HepG2 (cell line): Measurements from ENCODE around the gene HIF3A.

ENCODE experiments used
- CHCHD3 ChIP-seq: sonication (generic); formaldehyde crosslinking; IDR thresholded peaks from 2 replicates; pipeline ENCODE4 v1.8.0; 2022; ENCODE audit warnings: mild to moderate bottlenecking, missing genetic modification reagents, moderate library complexity
- CREM ChIP-seq, 2 experiments: sonication (generic) in 1 of 2; formaldehyde crosslinking in 1 of 2; IDR thresholded peaks; 2 replicates each; pipeline versions ENCODE4 v1.4.0 to v1.6.1; 2016 to 2020; ENCODE audit warnings: antibody characterized with exemption in 1 of 2, mild to moderate bottlenecking in 1 of 2, missing genetic modification reagents in 1 of 2
- NR2C2 ChIP-seq: sonication (generic); formaldehyde crosslinking; IDR thresholded peaks from 2 replicates; pipeline ENCODE4 v1.4.0; 2020; ENCODE audit warnings: missing genetic modification reagents, mild to moderate bottlenecking, moderate library complexity, borderline replicate concordance
- POLR2A ChIP-seq, 2 experiments: IDR thresholded peaks; 2 replicates each; pipeline ENCODE4 v1.6.1; 2011; ENCODE audit warnings: low read depth in 2 of 2, low read length in 2 of 2, mild to moderate bottlenecking in 1 of 2, moderate library complexity in 1 of 2; ENCODE audit not compliant: insufficient read depth in 1 of 2
- RXRA ChIP-seq: sonication (generic); formaldehyde crosslinking; IDR thresholded peaks from 2 replicates; pipeline ENCODE4 v1.5.1; 2020; ENCODE audit warnings: missing genetic modification reagents
- USF2 ChIP-seq, 2 experiments: sonication (generic) in 1 of 2; formaldehyde crosslinking in 1 of 2; IDR thresholded peaks; 2 replicates each; pipeline versions ENCODE4 v1.5.1 to v1.6.1; 2011 to 2020; ENCODE audit warnings: borderline replicate concordance in 1 of 2, low read depth in 1 of 2, low read length in 1 of 2, mild to moderate bottlenecking in 1 of 2, missing genetic modification reagents in 1 of 2, moderate library complexity in 1 of 2

DNA sequence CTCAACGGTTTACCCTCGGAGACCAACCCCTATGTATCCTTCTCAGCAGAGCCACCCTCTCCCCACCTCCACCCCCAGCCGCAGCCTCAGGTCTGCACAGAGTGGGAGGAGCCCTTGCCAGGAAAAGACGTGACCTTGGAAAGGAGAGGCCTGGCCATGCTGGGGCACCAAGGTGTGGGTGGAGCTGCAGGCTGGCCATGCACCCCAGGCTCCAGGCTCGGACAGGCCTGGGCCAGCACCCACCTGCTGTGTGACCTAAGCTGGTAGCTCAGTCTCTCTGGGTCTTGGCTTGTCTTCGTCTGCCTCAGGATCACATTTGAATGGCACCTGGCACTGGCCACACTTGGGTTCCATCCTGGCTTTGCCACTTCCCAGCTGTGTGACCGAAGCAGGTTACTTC lies 87.0 kb downstream of the HIF3A start:
- TF ChIP-seq USF2 (IDR thresholded peaks at IDR 0.05; ENCODE audit: low read depth, low read length), result no peak
- no peak for TF ChIP-seq USF2 (CRISPR knock-in tag; IDR thresholded peaks at IDR 0.05; ENCODE audit: borderline replicate concordance)
- no peak for TF ChIP-seq CREM (IDR thresholded peaks at IDR 0.05)
- TF ChIP-seq CREM (CRISPR knock-in tag; IDR thresholded peaks at IDR 0.05), result no peak
- no peak for TF ChIP-seq NR2C2 (CRISPR knock-in tag)
- TF ChIP-seq RXRA (CRISPR knock-in tag), result no peak
- no peak for TF ChIP-seq CHCHD3 (CRISPR knock-in tag)
- no peak for TF ChIP-seq POLR2A (IDR thresholded peaks at IDR 0.05; ENCODE audit: insufficient read depth in 1 of 2, low read depth in 2 of 2, low read length in 2 of 2)
